HepG2 (cell line): Measurements from ENCODE around the gene MYADML2. TPM values are rescaled to one million over a fixed set of nuclear protein-coding genes. Genes with fewer than 3 reads are reported as not detected.

Source experiments
- ATAC-seq: fragments of 200-7000 bp; cut with Tn5 transposase; 3 replicates; pipeline ENCODE4 v1.9.1; 2020; ENCODE audit warnings: mild to moderate bottlenecking, moderate library complexity
- BruUV-seq: library from RNA; stranded (reverse); fragments of 400-500 nt; replicated peaks from 2 replicates; lab custom pipeline; 2021; lab: Mats Ljungman, UMichigan
- CTCF ChIA-PET: fragments of 300-600 bp; formaldehyde crosslinking; extraction: SDS; loops from one replicate; lab custom pipeline; 2021; ENCODE audit warnings: low total read pairs, inconsistent platforms, low intra/inter-chr PET ratio; lab: Yijun Ruan, JAX
- POLR2A ChIA-PET: fragments of 350-600 bp; sonication (Branson Sonifier 250); formaldehyde crosslinking; loops from one replicate; lab custom pipeline; 2020; ENCODE audit warnings: antibody characterized with exemption, inconsistent platforms; lab: Yijun Ruan, JAX
- DNase-seq: peaks from one replicate; pipeline ENCODE4 v3.0.0-alpha.2; 2015; ENCODE audit warnings: low spot score
- FAIRE-seq: peaks from 3 replicates; lab custom pipeline; 2011; peaks lifted over from hg19 to GRCh38; lab: Jason Lieb, UNC
- H2AFZ ChIP-seq: one replicate; pipeline ENCODE4 v1.6.1; 2011; ENCODE audit warnings: low read length, inconsistent platforms
- H3K27ac ChIP-seq: fragments of 300-600 bp; 3 replicates; pipeline ENCODE4 v1.8.0; 2011; ENCODE audit warnings: mixed run types, mild to moderate bottlenecking, mixed read lengths, low read length, inconsistent platforms; ENCODE audit not compliant: insufficient read depth; ENCODE audit errors: extremely low read length
- H3K27me3 ChIP-seq, 2 experiments: fragments of 200-600 bp in 1 of 2; 2 replicates in 1 of 2; 3 replicates in 1 of 2; pipeline versions ENCODE4 v1.6.0 to v1.8.0; 2011; ENCODE audit warnings: low read length in 2 of 2, mild to moderate bottlenecking in 2 of 2, moderate library complexity in 2 of 2, inconsistent platforms in 1 of 2; ENCODE audit not compliant: insufficient read depth in 2 of 2, control insufficient read depth in 1 of 2
- H3K36me3 ChIP-seq, 2 experiments: fragments of 200-600 bp in 1 of 2; replicated peaks in 1 of 2; 2 replicates in 1 of 2; 3 replicates in 1 of 2; pipeline versions ENCODE4 v1.5.1 to v1.8.0; 2011; ENCODE audit warnings: low read length in 2 of 2, inconsistent platforms in 1 of 2; ENCODE audit not compliant: insufficient read depth in 2 of 2, control insufficient read depth in 1 of 2
- H3K4me1 ChIP-seq: 2 replicates; pipeline ENCODE4 v1.5.1; 2012; ENCODE audit warnings: low read length, inconsistent platforms; ENCODE audit not compliant: insufficient read depth
- H3K4me2 ChIP-seq: 2 replicates; pipeline ENCODE4 v1.6.0; 2011; ENCODE audit warnings: low read depth, low read length, inconsistent platforms
- H3K4me3 ChIP-seq, 3 experiments: fragments of 200-600 bp in 1 of 3; sonication (generic), shearing (Covaris generic) in 1 of 3; replicated peaks in 1 of 3; 2 replicates each; pipeline ENCODE4 v1.5.1; 2011 to 2016; ENCODE audit warnings: low read length in 3 of 3, inconsistent platforms in 2 of 3, low read depth in 2 of 3, mild to moderate bottlenecking in 2 of 3, control low read depth in 1 of 3, mixed read lengths in 1 of 3; ENCODE audit not compliant: insufficient read depth in 1 of 3
- H3K79me2 ChIP-seq: one replicate; pipeline ENCODE4 v1.6.1; 2011; ENCODE audit warnings: low read length, inconsistent platforms; ENCODE audit not compliant: insufficient read depth
- H3K9ac ChIP-seq: 2 replicates; pipeline ENCODE4 v1.6.0; 2011; ENCODE audit warnings: mild to moderate bottlenecking, low read depth, low read length, inconsistent platforms; ENCODE audit not compliant: insufficient read depth
- H3K9me3 ChIP-seq: 2 replicates; pipeline ENCODE4 v1.5.1; 2012; ENCODE audit warnings: mild to moderate bottlenecking, low read length
- H4K20me1 ChIP-seq: 2 replicates; pipeline ENCODE4 v1.6.0; 2011; ENCODE audit warnings: inconsistent platforms, mild to moderate bottlenecking, low read length, moderate library complexity; ENCODE audit not compliant: insufficient read depth
- GLI4 ChIP-seq: sonication (generic); formaldehyde crosslinking; IDR thresholded peaks from 2 replicates; pipeline ENCODE4 v1.5.1; 2020; ENCODE audit warnings: missing genetic modification reagents, mild to moderate bottlenecking, moderate library complexity, borderline replicate concordance
- HNRNPH1 ChIP-seq: fragments of 200-400 bp; formaldehyde crosslinking; optimal IDR thresholded peaks from 2 replicates; pipeline ENCODE3; 2017; ENCODE audit warnings: mild to moderate bottlenecking, low read depth, low read length
- HNRNPL ChIP-seq: fragments of 200-400 bp; formaldehyde crosslinking; IDR thresholded peaks from 2 replicates; pipeline ENCODE4 v1.6.1; 2017; ENCODE audit warnings: mild to moderate bottlenecking, low read depth, low read length
- KDM5A ChIP-seq: fragments of 200-600 bp; sonication (generic); IDR thresholded peaks from 2 replicates; pipeline ENCODE4 v1.7.0; 2018; ENCODE audit warnings: antibody characterized with exemption, mild to moderate bottlenecking, low read length, borderline replicate concordance
- NR2F2 ChIP-seq: IDR thresholded peaks from 2 replicates; pipeline ENCODE4 v1.6.1; 2012; ENCODE audit warnings: low read depth, inconsistent platforms, borderline replicate concordance
- SALL2 ChIP-seq: sonication (generic); formaldehyde crosslinking; IDR thresholded peaks from 2 replicates; pipeline ENCODE4 v1.8.1; 2023; ENCODE audit warnings: mild to moderate bottlenecking, missing genetic modification reagents, inconsistent platforms
- SKI ChIP-seq: fragments of 450-650 bp; IDR thresholded peaks from one replicate; pipeline ENCODE4 v1.6.1; 2018; ENCODE audit warnings: mild to moderate bottlenecking; ENCODE audit not compliant: partially characterized antibody
- ZKSCAN5 ChIP-seq: sonication (generic); formaldehyde crosslinking; IDR thresholded peaks from 2 replicates; pipeline ENCODE4 v1.5.1; 2020; ENCODE audit warnings: mild to moderate bottlenecking, missing genetic modification reagents
- ZNF101 ChIP-seq: sonication (generic); formaldehyde crosslinking; IDR thresholded peaks from 2 replicates; pipeline ENCODE4 v1.4.0; 2020; ENCODE audit warnings: mild to moderate bottlenecking, low read depth, missing genetic modification reagents, borderline replicate concordance
- ZNF549 ChIP-seq: sonication (generic); formaldehyde crosslinking; IDR thresholded peaks from 2 replicates; pipeline ENCODE4 v1.5.0; 2020; ENCODE audit warnings: missing genetic modification reagents
- ZNF607 ChIP-seq: sonication (generic); formaldehyde crosslinking; IDR thresholded peaks from 2 replicates; pipeline ENCODE4 v1.5.1; 2020; ENCODE audit warnings: missing genetic modification reagents, mild to moderate bottlenecking, borderline replicate concordance
- ZNF619 ChIP-seq: sonication (generic); formaldehyde crosslinking; IDR thresholded peaks from 2 replicates; pipeline ENCODE4 v1.4.0; 2020; ENCODE audit warnings: mild to moderate bottlenecking, missing genetic modification reagents
- ZNF709 ChIP-seq: sonication (generic); formaldehyde crosslinking; IDR thresholded peaks from 2 replicates; pipeline ENCODE4 v1.5.0; 2020; ENCODE audit warnings: mild to moderate bottlenecking, missing genetic modification reagents
- ZNF75D ChIP-seq: sonication (generic); formaldehyde crosslinking; IDR thresholded peaks from 2 replicates; pipeline ENCODE4 v1.8.1; 2023; ENCODE audit warnings: missing genetic modification reagents, mild to moderate bottlenecking, borderline replicate concordance
- WGBS: methylation state at CpG from one replicate; pipeline ENCODE4 v1.1.6; 2017; ENCODE audit warnings: low lambda C conversion rate; 5-methylcytosine and 5-hydroxymethylcytosine counted together
- in situ Hi-C: cut with HindIII; loops from 2 replicates; pipeline ENCODE4 v1.10.0; 2017; ENCODE audit warnings: low pct_unique_long_range_greater_than_20kb; ENCODE audit not compliant: extremely low pct_ligation_motif_present
- intact Hi-C: fragments of 100-400 bp; cut with micrococcal nuclease; formaldehyde crosslinking; loops from one replicate; pipeline ENCODE4 v1.10.0; 2022; ENCODE audit not compliant: unreplicated experiment
- polyA plus RNA-seq, 8 experiments: library from polyadenylated mRNA; depleted of rRNA in 3 of 8; stranded (reverse) in 7 of 8; unstranded in 1 of 8; fragments of >200 nt; fragmentation: Illumina TruSeq in 4 of 8; extraction: Trizol in 4 of 8; gene quantifications; 2 replicates each; pipeline versions ENCODE4 v1.2.1 to v1.2.3, GENCODE V29; 2011 to 2016; ENCODE audit warnings: low read depth in 4 of 8, missing spikeins in 1 of 8, mixed read lengths in 1 of 8; ENCODE audit not compliant: insufficient read depth in 1 of 8
- total RNA-seq, 5 experiments: library from RNA; depleted of rRNA; stranded (reverse); fragments of >200 nt; fragmentation: Illumina TruSeq; extraction: Trizol; gene quantifications; 2 replicates each; pipeline ENCODE4 v1.2.3, GENCODE V29; 2016; ENCODE audit warnings: low read depth in 1 of 5
- TF ChIP-seq, protein P1 (sequence below): sonication (generic); formaldehyde crosslinking; IDR thresholded peaks from 2 replicates; pipeline ENCODE4 v1.5.1; 2020; ENCODE audit warnings: mild to moderate bottlenecking, missing genetic modification reagents, borderline replicate concordance
- TF ChIP-seq, protein P2 (sequence below): sonication (generic); formaldehyde crosslinking; IDR thresholded peaks from 2 replicates; pipeline ENCODE4 v1.4.0; 2020; ENCODE audit warnings: mild to moderate bottlenecking, missing genetic modification reagents

Gene MYADML2
- total and polyA plus RNA-seq, 2 of the 13 experiments (the other 11 are each of a cell fraction or from before 2014, with no cell fraction given), result not detected

DNA sequence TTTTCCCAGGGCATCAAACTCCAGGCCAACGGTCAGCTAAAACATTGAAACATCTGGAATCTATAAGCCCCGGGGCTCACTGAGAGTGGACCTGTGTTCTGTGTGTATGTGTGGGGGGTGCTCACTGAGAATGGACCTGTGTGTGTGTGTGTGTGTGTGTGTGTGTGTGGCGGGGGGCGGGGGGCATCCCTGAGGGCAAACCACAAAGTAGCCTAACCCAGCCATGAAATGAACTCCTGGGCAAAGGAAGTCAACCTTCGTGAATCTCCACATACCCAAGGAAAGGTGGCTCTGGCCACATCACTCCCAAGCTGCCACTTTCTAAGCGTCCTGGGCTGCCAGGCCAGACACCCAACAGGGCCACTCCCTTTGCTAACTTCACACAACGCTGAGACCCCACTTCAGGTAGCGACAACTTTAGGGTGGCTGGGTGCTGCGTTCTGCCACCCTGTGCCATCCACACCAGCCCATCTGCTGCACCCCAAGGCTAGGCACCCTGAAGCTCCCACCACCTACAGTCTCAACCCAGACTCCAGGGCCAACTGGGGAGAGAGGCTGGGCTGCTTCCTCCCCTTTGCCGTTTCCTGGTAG lies 21.1 kb downstream of the MYADML2 start:
- no TSS peak for BruUV-seq
- peaks cover 11 to 13% of the 10 kb centered on the region in 2 experiments; a peak in 4 of 5 replicates for H3K36me3 ChIP-seq
- no peak for DNase-seq
- 36% methylated on average over 10 of the region's 10 CpGs for WGBS
- H3K27me3 ChIP-seq, result no peaks in the 10 kb centered on the region
- H3K27ac ChIP-seq, result peak overlapping the region; percentile 92
- POLR2A ChIA-PET, result interaction anchor here (0.7 to 6.1 kb wide), 29 partner anchors 9 to 316 kb away, joined by 3 to 71 read pairs (median 5); partner anchors contain the start of genes CENPX, LRRC45, MCRIP1 and MRPL12
- CTCF ChIA-PET, result no interaction called here
- in situ Hi-C loops (no loop called here), intact Hi-C loops (loop anchor here (2.0 kb wide), 1 partner anchor 15 kb away; the partner anchor contains the start of gene PCYT2)
- no peak overlapping the region for H2AFZ ChIP-seq
- H3K9ac ChIP-seq, result peak overlapping the region; percentile 91
- H3K4me2 ChIP-seq, result peak overlapping the region; percentile 88
- peaks cover 50% of the 10 kb centered on the region for H3K4me1 ChIP-seq
- H4K20me1 ChIP-seq, result peaks cover 28% of the 10 kb centered on the region
- peak overlapping the region; percentile 79 to 94 (median 91) for H3K4me3 ChIP-seq
- no peak for FAIRE-seq
- H3K79me2 ChIP-seq, result peaks cover 59% of the 10 kb centered on the region
- H3K9me3 ChIP-seq, result no peaks in the 10 kb centered on the region
- no peak for ATAC-seq
- TF ChIP-seq ZNF101 (CRISPR knock-in tag) (no peak), SALL2 (CRISPR knock-in tag) (no peak), KDM5A (no peak), GLI4 (CRISPR knock-in tag) (no peak), ZKSCAN5 (no peak), SKI (no peak), ZNF549 (no peak), ZNF619 (no peak), HNRNPL (no peak), NR2F2 (no peak), ZNF709 (CRISPR knock-in tag) (no peak), HNRNPH1 (no peak), ZNF607 (CRISPR knock-in tag) (peak; percentile 8; the same call in 1 of the 2 replicates), ZNF75D (no peak)
- TF ChIP-seq, protein P1, sequence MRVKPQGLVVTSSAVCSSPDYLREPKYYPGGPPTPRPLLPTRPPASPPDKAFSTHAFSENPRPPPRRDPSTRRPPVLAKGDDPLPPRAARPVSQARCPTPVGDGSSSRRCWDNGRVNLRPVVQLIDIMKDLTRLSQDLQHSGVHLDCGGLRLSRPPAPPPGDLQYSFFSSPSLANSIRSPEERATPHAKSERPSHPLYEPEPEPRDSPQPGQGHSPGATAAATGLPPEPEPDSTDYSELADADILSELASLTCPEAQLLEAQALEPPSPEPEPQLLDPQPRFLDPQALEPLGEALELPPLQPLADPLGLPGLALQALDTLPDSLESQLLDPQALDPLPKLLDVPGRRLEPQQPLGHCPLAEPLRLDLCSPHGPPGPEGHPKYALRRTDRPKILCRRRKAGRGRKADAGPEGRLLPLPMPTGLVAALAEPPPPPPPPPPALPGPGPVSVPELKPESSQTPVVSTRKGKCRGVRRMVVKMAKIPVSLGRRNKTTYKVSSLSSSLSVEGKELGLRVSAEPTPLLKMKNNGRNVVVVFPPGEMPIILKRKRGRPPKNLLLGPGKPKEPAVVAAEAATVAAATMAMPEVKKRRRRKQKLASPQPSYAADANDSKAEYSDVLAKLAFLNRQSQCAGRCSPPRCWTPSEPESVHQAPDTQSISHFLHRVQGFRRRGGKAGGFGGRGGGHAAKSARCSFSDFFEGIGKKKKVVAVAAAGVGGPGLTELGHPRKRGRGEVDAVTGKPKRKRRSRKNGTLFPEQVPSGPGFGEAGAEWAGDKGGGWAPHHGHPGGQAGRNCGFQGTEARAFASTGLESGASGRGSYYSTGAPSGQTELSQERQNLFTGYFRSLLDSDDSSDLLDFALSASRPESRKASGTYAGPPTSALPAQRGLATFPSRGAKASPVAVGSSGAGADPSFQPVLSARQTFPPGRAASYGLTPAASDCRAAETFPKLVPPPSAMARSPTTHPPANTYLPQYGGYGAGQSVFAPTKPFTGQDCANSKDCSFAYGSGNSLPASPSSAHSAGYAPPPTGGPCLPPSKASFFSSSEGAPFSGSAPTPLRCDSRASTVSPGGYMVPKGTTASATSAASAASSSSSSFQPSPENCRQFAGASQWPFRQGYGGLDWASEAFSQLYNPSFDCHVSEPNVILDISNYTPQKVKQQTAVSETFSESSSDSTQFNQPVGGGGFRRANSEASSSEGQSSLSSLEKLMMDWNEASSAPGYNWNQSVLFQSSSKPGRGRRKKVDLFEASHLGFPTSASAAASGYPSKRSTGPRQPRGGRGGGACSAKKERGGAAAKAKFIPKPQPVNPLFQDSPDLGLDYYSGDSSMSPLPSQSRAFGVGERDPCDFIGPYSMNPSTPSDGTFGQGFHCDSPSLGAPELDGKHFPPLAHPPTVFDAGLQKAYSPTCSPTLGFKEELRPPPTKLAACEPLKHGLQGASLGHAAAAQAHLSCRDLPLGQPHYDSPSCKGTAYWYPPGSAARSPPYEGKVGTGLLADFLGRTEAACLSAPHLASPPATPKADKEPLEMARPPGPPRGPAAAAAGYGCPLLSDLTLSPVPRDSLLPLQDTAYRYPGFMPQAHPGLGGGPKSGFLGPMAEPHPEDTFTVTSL, result no peak
- TF ChIP-seq, protein P2, sequence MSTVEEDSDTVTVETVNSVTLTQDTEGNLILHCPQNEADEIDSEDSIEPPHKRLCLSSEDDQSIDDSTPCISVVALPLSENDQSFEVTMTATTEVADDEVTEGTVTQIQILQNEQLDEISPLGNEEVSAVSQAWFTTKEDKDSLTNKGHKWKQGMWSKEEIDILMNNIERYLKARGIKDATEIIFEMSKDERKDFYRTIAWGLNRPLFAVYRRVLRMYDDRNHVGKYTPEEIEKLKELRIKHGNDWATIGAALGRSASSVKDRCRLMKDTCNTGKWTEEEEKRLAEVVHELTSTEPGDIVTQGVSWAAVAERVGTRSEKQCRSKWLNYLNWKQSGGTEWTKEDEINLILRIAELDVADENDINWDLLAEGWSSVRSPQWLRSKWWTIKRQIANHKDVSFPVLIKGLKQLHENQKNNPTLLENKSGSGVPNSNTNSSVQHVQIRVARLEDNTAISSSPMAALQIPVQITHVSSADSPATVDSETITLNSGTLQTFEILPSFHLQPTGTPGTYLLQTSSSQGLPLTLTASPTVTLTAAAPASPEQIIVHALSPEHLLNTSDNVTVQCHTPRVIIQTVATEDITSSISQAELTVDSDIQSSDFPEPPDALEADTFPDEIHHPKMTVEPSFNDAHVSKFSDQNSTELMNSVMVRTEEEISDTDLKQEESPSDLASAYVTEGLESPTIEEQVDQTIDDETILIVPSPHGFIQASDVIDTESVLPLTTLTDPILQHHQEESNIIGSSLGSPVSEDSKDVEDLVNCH (CRISPR knock-in tag), result no peak
